GM12878 (cell line): ENCODE data around the gene KIF3A. TPM values are rescaled to one million over a fixed set of nuclear protein-coding genes. Genes with fewer than 3 reads are reported as not detected.

ENCODE experiments used
- ATAC-seq: fragments of 200-7000 bp; cut with Tn5 transposase; 3 replicates; pipeline ENCODE4 v1.9.1; 2020; ENCODE audit warnings: mild to moderate bottlenecking, moderate library complexity
- BruUV-seq: library from RNA; stranded (reverse); fragments of 400-500 nt; replicated peaks from 2 replicates; lab custom pipeline; 2021; lab: Mats Ljungman, UMichigan
- CTCF ChIA-PET: fragments of 300-600 bp; sonication (Branson Sonifier 250); formaldehyde crosslinking; extraction: SDS; loops from one replicate; lab custom pipeline; 2021; ENCODE audit warnings: inconsistent platforms; lab: Yijun Ruan, JAX
- POLR2A ChIA-PET: fragments of 350-600 bp; formaldehyde crosslinking; extraction: SDS; loops from one replicate; lab custom pipeline; 2021; ENCODE audit warnings: inconsistent platforms; lab: Charles Lee
- RAD21 ChIA-PET: fragments of 300-600 bp; sonication (Branson Sonifier 250); formaldehyde crosslinking; loops from one replicate; lab custom pipeline; 2023; ENCODE audit warnings: antibody characterized with exemption; ENCODE audit not compliant: unreplicated experiment; lab: Charles Lee
- SMC1A ChIA-PET: fragments of 300-600 bp; sonication (Branson Sonifier 250); formaldehyde crosslinking; loops from one replicate; lab custom pipeline; 2023; ENCODE audit not compliant: unreplicated experiment, uncharacterized antibody; lab: Charles Lee
- DNase-seq: peaks from one replicate; pipeline ENCODE4 v3.0.0-alpha.2; 2011; ENCODE audit warnings: low read depth, low spot score
- FAIRE-seq: peaks from 3 replicates; lab custom pipeline; 2011; peaks lifted over from hg19 to GRCh38; lab: Jason Lieb, UNC
- H2AFZ ChIP-seq: 2 replicates; pipeline ENCODE4 v1.6.0; 2011; ENCODE audit warnings: low read depth, low read length, control low read depth; ENCODE audit not compliant: control insufficient read depth
- H3K27ac ChIP-seq: 2 replicates; pipeline ENCODE4 v1.5.1; 2011; ENCODE audit warnings: control low read depth; ENCODE audit not compliant: control insufficient read depth, insufficient read depth
- H3K27me3 ChIP-seq, 2 experiments: replicated peaks in 1 of 2; 2 replicates each; pipeline versions ENCODE4 v1.6.0 to v1.6.1; 2011; ENCODE audit warnings: low read length in 1 of 2; ENCODE audit not compliant: control insufficient read depth in 2 of 2, insufficient read depth in 2 of 2
- H3K36me3 ChIP-seq, 2 experiments: 2 replicates each; pipeline ENCODE4 v1.5.1; 2011; ENCODE audit warnings: low read length in 1 of 2; ENCODE audit not compliant: control insufficient read depth in 2 of 2, insufficient read depth in 2 of 2
- H3K4me1 ChIP-seq: 2 replicates; pipeline ENCODE4 v1.6.1; 2011; ENCODE audit warnings: mild to moderate bottlenecking, low read length, moderate library complexity, mixed read lengths; ENCODE audit not compliant: control insufficient read depth, insufficient read depth
- H3K4me2 ChIP-seq: 2 replicates; pipeline ENCODE4 v1.6.0; 2011; ENCODE audit warnings: control low read depth; ENCODE audit not compliant: control insufficient read depth, insufficient read depth
- H3K4me3 ChIP-seq: fragments of 200-600 bp; sonication (generic); 2 replicates; pipeline ENCODE4 v1.5.1; 2016
- H3K79me2 ChIP-seq: 2 replicates; pipeline ENCODE4 v1.6.0; 2011; ENCODE audit warnings: low read length; ENCODE audit not compliant: control insufficient read depth, insufficient read depth
- H3K9ac ChIP-seq: 2 replicates; pipeline ENCODE4 v1.8.0; 2011; ENCODE audit warnings: low read length, control low read depth, mixed read lengths; ENCODE audit not compliant: control insufficient read depth, insufficient read depth
- H3K9me3 ChIP-seq: replicated peaks from 3 replicates; pipeline ENCODE4 v1.5.1; 2011; ENCODE audit warnings: mild to moderate bottlenecking, low read length; ENCODE audit not compliant: control insufficient read depth, insufficient read depth
- H4K20me1 ChIP-seq: 2 replicates; pipeline ENCODE4 v1.6.0; 2011; ENCODE audit not compliant: control insufficient read depth, insufficient read depth
- BACH1 ChIP-seq: fragments of 450-650 bp; IDR thresholded peaks from 2 replicates; pipeline ENCODE4 v1.6.1; 2017; ENCODE audit warnings: mild to moderate bottlenecking, borderline replicate concordance
- BHLHE40 ChIP-seq, 2 experiments: fragments of 450-650 bp in 1 of 2; IDR thresholded peaks; 2 replicates each; pipeline ENCODE4 v1.6.1; 2011 to 2017; ENCODE audit warnings: low read depth in 2 of 2, borderline replicate concordance in 1 of 2, improper control_type of control experiment in 1 of 2, low read length in 1 of 2, mild to moderate bottlenecking in 1 of 2
- CREB1 ChIP-seq: IDR thresholded peaks from 2 replicates; pipeline ENCODE4 v1.6.1; 2012; ENCODE audit warnings: low read depth, mild to moderate bottlenecking, inconsistent platforms
- CREM ChIP-seq: IDR thresholded peaks from 2 replicates; pipeline ENCODE4 v1.6.1; 2014; ENCODE audit warnings: antibody characterized with exemption, low read depth
- EED ChIP-seq: sonication (generic); IDR thresholded peaks from 2 replicates; pipeline ENCODE4 v1.6.1; 2016; ENCODE audit warnings: antibody characterized with exemption, low read depth
- HDAC2 ChIP-seq: fragments of 200-600 bp; sonication (generic); IDR thresholded peaks from 2 replicates; pipeline ENCODE4 v1.6.1; 2017
- HDAC6 ChIP-seq: fragments of 200-600 bp; sonication (generic); IDR thresholded peaks from one replicate; pipeline ENCODE4 v1.8.0; 2017; ENCODE audit warnings: antibody characterized with exemption; ENCODE audit not compliant: unreplicated experiment
- HSF1 ChIP-seq: fragments of 150-350 bp; IDR thresholded peaks from 2 replicates; pipeline ENCODE4 v1.6.1; 2014; ENCODE audit warnings: mild to moderate bottlenecking, low read depth, low read length
- MXI1 ChIP-seq: fragments of 150-350 bp; IDR thresholded peaks from 2 replicates; pipeline ENCODE4 v1.6.1; 2011; ENCODE audit warnings: low read depth, mild to moderate bottlenecking, inconsistent platforms, low read length, improper control_type of control experiment
- POLR2AphosphoS2 ChIP-seq: IDR thresholded peaks from 2 replicates; pipeline ENCODE4 v1.6.1; 2011; ENCODE audit warnings: low read depth, mild to moderate bottlenecking, low read length, improper control_type of control experiment, moderate library complexity
- RAD51 ChIP-seq: fragments of 450-650 bp; IDR thresholded peaks from 2 replicates; pipeline ENCODE4 v1.6.1; 2016; ENCODE audit warnings: moderate library complexity, mild to moderate bottlenecking, inconsistent platforms
- RB1 ChIP-seq: fragments of 450-650 bp; formaldehyde crosslinking; IDR thresholded peaks from 2 replicates; pipeline ENCODE4 v1.6.1; 2017; ENCODE audit warnings: mild to moderate bottlenecking, borderline replicate concordance
- REST ChIP-seq: IDR thresholded peaks from 2 replicates; pipeline ENCODE4 v1.6.1; 2012; ENCODE audit warnings: mild to moderate bottlenecking, low read depth, low read length
- SPI1 ChIP-seq: IDR thresholded peaks from 2 replicates; pipeline ENCODE4 v1.6.1; 2011; ENCODE audit warnings: low read depth, mild to moderate bottlenecking, low read length, moderate library complexity, borderline replicate concordance; ENCODE audit not compliant: insufficient read depth
- STAT1 ChIP-seq: fragments of 450-650 bp; conservative IDR thresholded peaks from 2 replicates; pipeline ENCODE4 v1.6.1; 2014; ENCODE audit warnings: antibody characterized with exemption, mild to moderate bottlenecking
- YY1 ChIP-seq: IDR thresholded peaks from 2 replicates; pipeline ENCODE4 v1.6.1; 2011; ENCODE audit warnings: low read depth, mild to moderate bottlenecking, low read length
- ZNF622 ChIP-seq: fragments of 450-650 bp; IDR thresholded peaks from 2 replicates; pipeline ENCODE4 v1.6.1; 2017; ENCODE audit warnings: mild to moderate bottlenecking, inconsistent platforms
- WGBS: methylation state at CpG from one replicate; pipeline ENCODE4 v1.1.6; 2016; ENCODE audit warnings: low lambda C conversion rate; ENCODE audit not compliant: insufficient replicate concordance, insufficient coverage; ENCODE audit errors: missing lambda C conversion rate; 5-methylcytosine and 5-hydroxymethylcytosine counted together
- in situ Hi-C: fragments of 300-500 bp; cut with MboI; formaldehyde crosslinking; loops from 9 replicates; pipeline ENCODE4 v1.14.3; 2018; ENCODE audit warnings: mixed read lengths
- intact Hi-C: fragments of 100-400 bp; cut with micrococcal nuclease; formaldehyde crosslinking; loops from one replicate; pipeline ENCODE4 v1.14.2; 2022; ENCODE audit not compliant: unreplicated experiment
- polyA plus RNA-seq, 11 experiments: library from polyadenylated mRNA; depleted of rRNA in 4 of 11; unstranded in 6 of 11; stranded (reverse) in 5 of 11; fragments of >200 nt; fragmentation: Nextera tagmentation in 4 of 11; fragmentation: Illumina TruSeq in 1 of 11; extraction: Ambion mirVana in 4 of 11; extraction: Trizol in 1 of 11; gene quantifications; 1 replicate in 1 of 11; 2 replicates in 10 of 11; pipeline versions ENCODE4 v1.2.1 to v1.2.3, GENCODE V29; 2011 to 2016; ENCODE audit warnings: inconsistent platforms in 2 of 11, missing spikeins in 2 of 11, low read depth in 1 of 11
- total RNA-seq, 4 experiments: library from RNA; depleted of rRNA in 3 of 4; stranded (reverse); fragments of >200 nt in 3 of 4; fragmentation: Illumina TruSeq in 1 of 4; extraction: Trizol in 1 of 4; gene quantifications; 2 replicates each; pipeline versions ENCODE4 v1.2.1 to v1.2.3, GENCODE V29; 2013 to 2021

Gene KIF3A
- total and polyA plus RNA-seq, 10 of the 15 experiments (the other 5 are each of a cell fraction or from before 2014, with no cell fraction given) = 2.7 to 36.5 (median 10.0) TPM

GRCh38 chr5:132751444-132751843, 14.1 kb upstream of the KIF3A start (continued):
- no peak for TF ChIP-seq HSF1
- TF ChIP-seq BHLHE40 (IDR thresholded peaks at IDR 0.05; ENCODE audit: borderline replicate concordance in 1 of 2, low read depth in 2 of 2, low read length in 1 of 2) = 0 out of 4 replicates have a peak, but pooled peaks of 1 of the 2 experiments have one; percentile 26
- TF ChIP-seq CREB1 = peak; percentile 90
- TF ChIP-seq HDAC2 = no peak
- TF ChIP-seq STAT1 = no peak
- TF ChIP-seq, all 136 proteins: peak for 30

- H3K27me3 ChIP-seq = no peaks in the 10 kb centered on the region
- BruUV-seq = TSS peak; percentile 41
- RAD21 ChIA-PET = interaction anchor here (0.6 to 10.5 kb wide), 23 partner anchors 13 to 353 kb away, joined by 3 to 127 read pairs (median 5); partner anchors contain the start of genes IL13 and KIF3A
- 81% methylated on average over 10 of the region's 10 CpGs for WGBS
- peak; percentile 59 for ATAC-seq
- in situ Hi-C loops = no loop called here
- CTCF ChIA-PET = interaction anchor here (0.6 to 6.3 kb wide), 19 partner anchors 13 to 244 kb away, joined by 3 to 54 read pairs (median 4); partner anchors contain the start of genes KIF3A and SOWAHA
- peak overlapping the region; percentile 32 for H3K27ac ChIP-seq
- peak; percentile 55 for DNase-seq
- no peaks in the 10 kb centered on the region for H3K36me3 ChIP-seq
- no peaks in the 10 kb centered on the region; the same call in 2 of the 3 replicates for H3K9me3 ChIP-seq
- H3K79me2 ChIP-seq = no peaks in the 10 kb centered on the region; the same call in 1 of the 2 replicates
- peak overlapping the region; percentile 65 for H3K4me2 ChIP-seq
- no peak overlapping the region for H2AFZ ChIP-seq
- H3K9ac ChIP-seq = no peak overlapping the region
- FAIRE-seq = no peak
- SMC1A ChIA-PET = interaction anchor here (0.6 to 11.1 kb wide), 25 partner anchors 11 to 548 kb away, joined by 3 to 129 read pairs (median 4); partner anchors contain the start of genes IL13, IL4, KIF3A and SEPTIN8
- POLR2A ChIA-PET = interaction anchor here (0.5 to 9.6 kb wide), 14 partner anchors 14 to 247 kb away, joined by 3 to 56 read pairs (median 6); partner anchors contain the start of genes IL4, KIF3A and SEPTIN8
- H3K4me3 ChIP-seq = no peak overlapping the region; the same call in 1 of the 2 replicates
- no peaks in the 10 kb centered on the region for H4K20me1 ChIP-seq
- H3K4me1 ChIP-seq = peaks cover 25% of the 10 kb centered on the region
- intact Hi-C loops = loop anchor here (2.0 to 5.0 kb wide), 3 partner anchors 70 to 223 kb away; no protein-coding TSS in a partner anchor
- no peak for TF ChIP-seq EED
- no peak for TF ChIP-seq BACH1
- TF ChIP-seq HDAC6 = no peak
- no peak for TF ChIP-seq CREM
- TF ChIP-seq SPI1 = no peak
- TF ChIP-seq ZNF622 = no peak
- TF ChIP-seq RB1 = no peak
- peak; percentile 74 for TF ChIP-seq RAD51
- TF ChIP-seq MXI1 = no peak
- no peak for TF ChIP-seq REST
- no peak for TF ChIP-seq POLR2AphosphoS2
- TF ChIP-seq YY1 = no peak
Measured at GRCh38 chr5:132750471-132751230, 13.3 kb upstream of the KIF3A start.
